ENCODE data around the gene INTS1.
"Not testable (repeated sequence)": the region's sequence is repeated elsewhere in the genome, so short reads cannot be mapped to it uniquely, and the experiment has no call there.

The INTS1 gene

GRCh38 chr7:1529383-1530116, 25.4 kb upstream of the INTS1 start:
- DNase-seq (ENCODE audit: low read depth) = no peak

- DNase-seq (ENCODE audit: low read depth) = no peak
Observed at GRCh38 chr7:1526271-1526754, 22.1 kb upstream of the INTS1 start.

GRCh38 chr7:1525409-1525808, 21.2 kb upstream of the INTS1 start:
- DNase-seq (ENCODE audit: low read depth) = no peak

- no peak for DNase-seq (ENCODE audit: low read depth)
Observed at GRCh38 chr7:1523844-1524243, 19.7 kb upstream of the INTS1 start.

- DNase-seq (ENCODE audit: low read depth) = no peak
Observed at GRCh38 chr7:1523208-1523607, 19.0 kb upstream of the INTS1 start.

- DNase-seq (ENCODE audit: low read depth) = no peak
Observed at GRCh38 chr7:1521456-1521855, 17.3 kb upstream of the INTS1 start.

GRCh38 chr7:1520539-1521234, 16.5 kb upstream of the INTS1 start:
- DNase-seq (ENCODE audit: low read depth) = no peak

- DNase-seq (ENCODE audit: low read depth) = not testable (repeated sequence)
Observed at GRCh38 chr7:1519322-1519922, 15.2 kb upstream of the INTS1 start.

GRCh38 chr7:1516586-1517251, 12.5 kb upstream of the INTS1 start:
- DNase-seq (ENCODE audit: low read depth) = no peak

GRCh38 chr7:1515509-1515967, 11.3 kb upstream of the INTS1 start:
- DNase-seq (ENCODE audit: low read depth) = not testable (repeated sequence)

- DNase-seq (ENCODE audit: low read depth) = no peak
Observed at GRCh38 chr7:1514995-1515401, 10.8 kb upstream of the INTS1 start.

- DNase-seq (ENCODE audit: low read depth) = no peak
Observed at GRCh38 chr7:1514407-1514806, 10.2 kb upstream of the INTS1 start.

- DNase-seq (ENCODE audit: low read depth) = no peak
Observed at GRCh38 chr7:1513657-1514095, 9.5 kb upstream of the INTS1 start.

- no peak for DNase-seq (ENCODE audit: low read depth)
Observed at GRCh38 chr7:1512781-1513656, 8.8 kb upstream of the INTS1 start.

- no peak for DNase-seq (ENCODE audit: low read depth)
Observed at GRCh38 chr7:1511444-1512422, 7.5 kb upstream of the INTS1 start.

- DNase-seq (ENCODE audit: low read depth) = no peak
Observed at GRCh38 chr7:1510780-1511154, 6.6 kb upstream of the INTS1 start.

- no peak for DNase-seq (ENCODE audit: low read depth)
Observed at GRCh38 chr7:1509226-1509625, 5.0 kb upstream of the INTS1 start.

GRCh38 chr7:1508277-1508758, 4.1 kb upstream of the INTS1 start:
- DNase-seq (ENCODE audit: low read depth) = no peak

GRCh38 chr7:1505731-1506550, 1.8 kb upstream of the INTS1 start:
- no peak for DNase-seq (ENCODE audit: low read depth)
